ENCODE data around the gene GMPR2.

GMPR2 gene

GRCh38 chr14:24271134-24271833 lies 38.6 kb downstream of the GMPR2 start, which contains the start of gene RABGGTA:
TSS of gene RABGGTA (minus strand) at chr14:24271597. CDS start at chr14:24271115, 482 bp downstream.
- peak; percentile 94 for DNase-seq

- DNase-seq, result no peak
These were observed 39.1 kb downstream of the GMPR2 start for GRCh38 chr14:24271834-24272263.

GRCh38 chr14:24272467-24272866 lies 39.7 kb downstream of the GMPR2 start:
- DNase-seq, result no peak

- no peak for DNase-seq
These were observed 40.8 kb downstream of the GMPR2 start for GRCh38 chr14:24273422-24273998.

GRCh38 chr14:24274101-24274543 lies 41.4 kb downstream of the GMPR2 start:
- no peak for DNase-seq

- DNase-seq, result no peak
These were observed 44.3 kb downstream of the GMPR2 start for GRCh38 chr14:24277071-24277470.

GRCh38 chr14:24277606-24278321 lies 45.0 kb downstream of the GMPR2 start:
- no peak for DNase-seq

- DNase-seq, result no peak
These were observed 45.7 kb downstream of the GMPR2 start for GRCh38 chr14:24278424-24278823.

- DNase-seq, result no peak
These were observed 46.8 kb downstream of the GMPR2 start for GRCh38 chr14:24279301-24280186.

GRCh38 chr14:24280797-24281460 lies 48.2 kb downstream of the GMPR2 start:
- DNase-seq, result no peak

- DNase-seq, result no peak
These were observed 48.9 kb downstream of the GMPR2 start for GRCh38 chr14:24281636-24282035.

- no peak for DNase-seq
These were observed 50.0 kb downstream of the GMPR2 start for GRCh38 chr14:24282736-24283135.

- no peak for DNase-seq
These were observed 51.2 kb downstream of the GMPR2 start for GRCh38 chr14:24283796-24284460.

- no peak for DNase-seq
These were observed 51.8 kb downstream of the GMPR2 start for GRCh38 chr14:24284501-24285035.

GRCh38 chr14:24285351-24285750 lies 52.6 kb downstream of the GMPR2 start:
- no peak for DNase-seq

GRCh38 chr14:24286996-24287395 lies 54.3 kb downstream of the GMPR2 start:
- DNase-seq, result no peak
